K562 (cell line): ENCODE results near the gene CD47. TPM values are rescaled to one million over a fixed set of nuclear protein-coding genes. Genes with fewer than 3 reads are reported as not detected.

Source experiments
- ATF2 ChIP-seq: sonication (generic); formaldehyde crosslinking; IDR thresholded peaks from 2 replicates; pipeline ENCODE4 v1.8.1; 2022; ENCODE audit warnings: missing genetic modification reagents
- BCOR ChIP-seq: fragments of 450-650 bp; IDR thresholded peaks from 2 replicates; pipeline ENCODE4 v1.6.1; 2016
- BRF1 ChIP-seq: IDR thresholded peaks from 3 replicates; pipeline ENCODE4 v1.6.1; 2011; ENCODE audit warnings: borderline replicate concordance, mild to moderate bottlenecking; ENCODE audit not compliant: insufficient read length; ENCODE audit errors: extremely low read depth
- CCNT2 ChIP-seq: IDR thresholded peaks from 2 replicates; pipeline ENCODE4 v1.6.1; 2011; ENCODE audit warnings: borderline replicate concordance, low read depth, mild to moderate bottlenecking, moderate library complexity, mixed read lengths, low read length; ENCODE audit not compliant: insufficient read length; ENCODE audit errors: extremely low read depth
- DDX20 ChIP-seq: fragments of 450-650 bp; IDR thresholded peaks from 2 replicates; pipeline ENCODE4 v1.6.1; 2016; ENCODE audit warnings: missing genetic modification characterization, low read depth, mild to moderate bottlenecking, missing compliant biosample characterization, moderate library complexity
- FOXP1 ChIP-seq: sonication (generic); formaldehyde crosslinking; IDR thresholded peaks from 2 replicates; pipeline ENCODE4 v1.8.0; 2022; ENCODE audit warnings: mild to moderate bottlenecking, missing genetic modification reagents
- GTF2E2 ChIP-seq: fragments of 200-800 bp; sonication (Bioruptor generic); IDR thresholded peaks from 2 replicates; pipeline ENCODE4 v1.6.1; 2016; ENCODE audit warnings: missing genetic modification characterization, missing compliant biosample characterization
- HSF4 ChIP-seq: fragments of 250-450 bp; sonication (Bioruptor Pico); IDR thresholded peaks from 2 replicates; pipeline ENCODE4 v2.1.2; 2022; ENCODE audit warnings: mild to moderate bottlenecking, moderate library complexity, borderline replicate concordance
- IRF2 ChIP-seq: sonication (generic); formaldehyde crosslinking; IDR thresholded peaks from 2 replicates; pipeline ENCODE4 v1.8.1; 2022; ENCODE audit warnings: mild to moderate bottlenecking, missing genetic modification reagents
- KLF13 ChIP-seq: fragments of 450-650 bp; IDR thresholded peaks from 2 replicates; pipeline ENCODE4 v1.6.1; 2016; ENCODE audit warnings: missing genetic modification characterization, low read depth, mild to moderate bottlenecking, missing compliant biosample characterization, moderate library complexity, borderline replicate concordance
- KLF6 ChIP-seq: fragments of 250-450 bp; sonication (Bioruptor Pico); IDR thresholded peaks from 2 replicates; pipeline ENCODE4 v1.4.0; 2020; ENCODE audit warnings: mild to moderate bottlenecking, moderate library complexity, borderline replicate concordance
- LARP7 ChIP-seq: fragments of 450-650 bp; IDR thresholded peaks from 2 replicates; pipeline ENCODE4 v1.6.1; 2016
- LEF1 ChIP-seq: fragments of 450-650 bp; IDR thresholded peaks from 2 replicates; pipeline ENCODE4 v1.6.1; 2016; ENCODE audit warnings: mild to moderate bottlenecking
- MBD2 ChIP-seq: sonication (generic); IDR thresholded peaks from 2 replicates; pipeline ENCODE4 v1.6.1; 2016; ENCODE audit warnings: low read depth, borderline replicate concordance
- MXI1 ChIP-seq: IDR thresholded peaks from 2 replicates; pipeline ENCODE4 v1.6.1; 2011; ENCODE audit warnings: low read depth, mild to moderate bottlenecking, improper control_type of control experiment, low read length
- RBM14 ChIP-seq: fragments of 200-400 bp; formaldehyde crosslinking; IDR thresholded peaks from 2 replicates; pipeline ENCODE4 v1.6.1; 2018; ENCODE audit warnings: low read depth, mild to moderate bottlenecking, low read length, moderate library complexity, borderline replicate concordance; ENCODE audit not compliant: insufficient read depth
- RFX7 ChIP-seq: fragments of 250-450 bp; sonication (Bioruptor Pico); IDR thresholded peaks from 2 replicates; pipeline ENCODE4 v1.5.1; 2021; ENCODE audit warnings: mild to moderate bottlenecking
- SMARCA5 ChIP-seq: fragments of 450-650 bp; IDR thresholded peaks from 2 replicates; pipeline ENCODE4 v1.6.1; 2016
- TSC22D4 ChIP-seq: fragments of 450-650 bp; IDR thresholded peaks from 2 replicates; pipeline ENCODE4 v1.6.1; 2016; ENCODE audit warnings: missing genetic modification characterization, missing biosample characterization, control low read depth
- ZNF175 ChIP-seq: fragments of 200-800 bp; sonication (Bioruptor generic); IDR thresholded peaks from 2 replicates; pipeline ENCODE4 v1.6.1; 2016; ENCODE audit warnings: low read depth, mild to moderate bottlenecking, missing genetic modification characterization, missing compliant biosample characterization
- ZNF609 ChIP-seq: sonication (generic); formaldehyde crosslinking; IDR thresholded peaks from 2 replicates; pipeline ENCODE4 v1.8.1; 2023; ENCODE audit warnings: missing genetic modification reagents, mild to moderate bottlenecking, borderline replicate concordance
- ZNF780A ChIP-seq: fragments of 250-450 bp; sonication (Bioruptor Pico); IDR thresholded peaks from 2 replicates; pipeline ENCODE4 v1.5.0; 2021; ENCODE audit warnings: mild to moderate bottlenecking
- polyA plus RNA-seq, 8 experiments: library from polyadenylated mRNA; depleted of rRNA in 4 of 8; stranded (reverse) in 5 of 8; unstranded in 3 of 8; fragments of >200 nt; fragmentation: Nextera tagmentation in 2 of 8; fragmentation: Illumina TruSeq in 1 of 8; extraction: Ambion mirVana in 2 of 8; extraction: Trizol in 1 of 8; gene quantifications; 2 replicates each; pipeline versions ENCODE4 v1.2.1 to v1.2.3, GENCODE V29; 2011 to 2014; ENCODE audit warnings: inconsistent platforms in 1 of 8, missing spikeins in 1 of 8
- total RNA-seq, 7 experiments: library from RNA; depleted of rRNA in 6 of 7; stranded (reverse); fragments of >200 nt in 6 of 7; fragmentation: Illumina TruSeq in 2 of 7; extraction: Trizol in 2 of 7; gene quantifications; 2 replicates each; pipeline versions ENCODE4 v1.2.1 to v1.2.3, GENCODE V29; 2011 to 2021; ENCODE audit warnings: low replicate concordance in 1 of 7

Gene CD47
- total and polyA plus RNA-seq, 9 of the 15 experiments (the other 6 are each of a cell fraction or from before 2014, with no cell fraction given) = 10.2 to 62.6 (median 36.3) TPM

- TF ChIP-seq IRF2 = no peak
- TF ChIP-seq HSF4 (CRISPR knock-in tag) = no peak
- TF ChIP-seq DDX20 = no peak
- no peak for TF ChIP-seq LARP7
- peak; percentile 50 for TF ChIP-seq CCNT2
- TF ChIP-seq SMARCA5 = no peak
- TF ChIP-seq KLF13 (tag) = no peak
- TF ChIP-seq FOXP1 (CRISPR knock-in tag) = no peak
- 0 out of 2 replicates have a peak, but pooled peaks have one; percentile 37 for TF ChIP-seq ZNF175 (CRISPR knock-in tag)
- no peak for TF ChIP-seq BRF1
- no peak for TF ChIP-seq MXI1
- peak; percentile 60; the same call in 1 of the 2 replicates for TF ChIP-seq LEF1
- no peak for TF ChIP-seq RBM14
- TF ChIP-seq RFX7 (CRISPR knock-in tag) = no peak
- no peak for TF ChIP-seq TSC22D4 (tag)
- no peak for TF ChIP-seq MBD2
- TF ChIP-seq GTF2E2 (tag) = no peak
- no peak for TF ChIP-seq ZNF780A (CRISPR knock-in tag)
- TF ChIP-seq ZNF609 (CRISPR knock-in tag) = no peak
- 0 out of 2 replicates have a peak, but pooled peaks have one; percentile 47 for TF ChIP-seq BCOR
- TF ChIP-seq ATF2 = no peak
- no peak for TF ChIP-seq KLF6
Observed at GRCh38 chr3:108099679-108100428, 9.0 kb upstream of the CD47 start (continued).
